GM21825 (cell line): ENCODE measurements around the gene PCDHB1.
"Not testable (repeated sequence)": the region's sequence is repeated elsewhere in the genome, so short reads cannot be mapped to it uniquely, and the experiment has no call there.

ENCODE experiments used
- ATAC-seq: cut with Tn5 transposase; IDR thresholded peaks from one replicate; pipeline ENCODE4 v1.9.1; 2021; ENCODE audit warnings: mild to moderate bottlenecking, moderate library complexity; ENCODE audit not compliant: unreplicated experiment

PCDHB1 gene

GRCh38 chr5:141082228-141082627 lies 31.1 kb downstream of the PCDHB1 start:
- no peak for ATAC-seq

- no peak for ATAC-seq
These were observed 33.4 kb downstream of the PCDHB1 start for GRCh38 chr5:141084487-141084989.

- ATAC-seq = no peak
These were observed 43.5 kb downstream of the PCDHB1 start, which contains the start of gene PCDHB2 for GRCh38 chr5:141094481-141095262. TSS of gene PCDHB2 (plus strand) at chr5:141094615. CDS start at chr5:141094791, 176 bp downstream.

- ATAC-seq = no peak
These were observed 44.1 kb downstream of the PCDHB1 start for GRCh38 chr5:141095263-141095641.

GRCh38 chr5:141096181-141096580 lies 45.0 kb downstream of the PCDHB1 start:
- ATAC-seq = not testable (repeated sequence)

- not testable (repeated sequence) for ATAC-seq
These were observed 45.4 kb downstream of the PCDHB1 start for GRCh38 chr5:141096586-141096985.

- no peak for ATAC-seq
These were observed 49.1 kb downstream of the PCDHB1 start, which contains the start of gene PCDHB3 for GRCh38 chr5:141100243-141100805. TSS of gene PCDHB3 (plus strand) at chr5:141100473. CDS start at chr5:141100650, 177 bp downstream.

- no peak for ATAC-seq
These were observed 49.9 kb downstream of the PCDHB1 start for GRCh38 chr5:141101059-141101458.

- ATAC-seq = not testable (repeated sequence)
These were observed 50.9 kb downstream of the PCDHB1 start for GRCh38 chr5:141102070-141102469.

- not testable (repeated sequence) for ATAC-seq
These were observed 51.3 kb downstream of the PCDHB1 start for GRCh38 chr5:141102471-141102870.

GRCh38 chr5:141105350-141105749 lies 54.2 kb downstream of the PCDHB1 start:
- ATAC-seq = no peak
